HL-60 (cell line): ENCODE results near the gene DHX34.

Source experiments
- GABPA ChIP-seq: IDR thresholded peaks from 2 replicates; pipeline ENCODE4 v1.6.1; 2012; ENCODE audit warnings: low read depth
- POLR2AphosphoS5 ChIP-seq: IDR thresholded peaks from 2 replicates; pipeline ENCODE4 v1.6.1; 2012; ENCODE audit warnings: low read depth
- SPI1 ChIP-seq: IDR thresholded peaks from 2 replicates; pipeline ENCODE4 v1.6.1; 2012; ENCODE audit warnings: low read depth, mild to moderate bottlenecking, borderline replicate concordance
- TF ChIP-seq, protein P1 (sequence below): IDR thresholded peaks from one replicate; pipeline ENCODE4 v1.5.1; 2011; ENCODE audit warnings: low read length, control low read depth, inconsistent platforms; ENCODE audit not compliant: insufficient read depth
- TF ChIP-seq, protein P2 (sequence below): IDR thresholded peaks from 2 replicates; pipeline ENCODE4 v1.6.1; 2012; ENCODE audit warnings: low read depth; ENCODE audit not compliant: insufficient replicate concordance

DNA sequence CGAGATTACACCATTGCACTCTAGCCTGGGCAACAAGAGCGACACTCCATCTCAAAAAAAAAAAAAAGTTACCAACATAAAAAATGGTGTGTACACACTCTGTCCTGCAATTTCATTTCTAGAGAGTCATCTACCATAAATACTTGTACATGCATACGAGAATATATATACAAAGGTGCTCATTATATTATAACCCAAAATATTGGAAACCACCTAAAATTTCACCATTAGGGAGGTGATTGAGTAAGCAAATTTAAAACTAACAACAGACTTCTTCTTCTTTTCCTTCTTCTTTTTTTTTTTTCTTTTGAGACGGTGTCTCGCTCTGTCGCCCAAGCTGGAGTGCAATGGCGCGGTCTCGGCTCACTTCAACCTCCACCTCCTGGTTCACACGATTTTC, 46.9 kb upstream of the DHX34 start:
- TF ChIP-seq, protein P1, sequence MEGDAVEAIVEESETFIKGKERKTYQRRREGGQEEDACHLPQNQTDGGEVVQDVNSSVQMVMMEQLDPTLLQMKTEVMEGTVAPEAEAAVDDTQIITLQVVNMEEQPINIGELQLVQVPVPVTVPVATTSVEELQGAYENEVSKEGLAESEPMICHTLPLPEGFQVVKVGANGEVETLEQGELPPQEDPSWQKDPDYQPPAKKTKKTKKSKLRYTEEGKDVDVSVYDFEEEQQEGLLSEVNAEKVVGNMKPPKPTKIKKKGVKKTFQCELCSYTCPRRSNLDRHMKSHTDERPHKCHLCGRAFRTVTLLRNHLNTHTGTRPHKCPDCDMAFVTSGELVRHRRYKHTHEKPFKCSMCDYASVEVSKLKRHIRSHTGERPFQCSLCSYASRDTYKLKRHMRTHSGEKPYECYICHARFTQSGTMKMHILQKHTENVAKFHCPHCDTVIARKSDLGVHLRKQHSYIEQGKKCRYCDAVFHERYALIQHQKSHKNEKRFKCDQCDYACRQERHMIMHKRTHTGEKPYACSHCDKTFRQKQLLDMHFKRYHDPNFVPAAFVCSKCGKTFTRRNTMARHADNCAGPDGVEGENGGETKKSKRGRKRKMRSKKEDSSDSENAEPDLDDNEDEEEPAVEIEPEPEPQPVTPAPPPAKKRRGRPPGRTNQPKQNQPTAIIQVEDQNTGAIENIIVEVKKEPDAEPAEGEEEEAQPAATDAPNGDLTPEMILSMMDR: no peak
- TF ChIP-seq GABPA (no peak), POLR2AphosphoS5 (no peak), SPI1 (no peak)
- TF ChIP-seq, protein P2, sequence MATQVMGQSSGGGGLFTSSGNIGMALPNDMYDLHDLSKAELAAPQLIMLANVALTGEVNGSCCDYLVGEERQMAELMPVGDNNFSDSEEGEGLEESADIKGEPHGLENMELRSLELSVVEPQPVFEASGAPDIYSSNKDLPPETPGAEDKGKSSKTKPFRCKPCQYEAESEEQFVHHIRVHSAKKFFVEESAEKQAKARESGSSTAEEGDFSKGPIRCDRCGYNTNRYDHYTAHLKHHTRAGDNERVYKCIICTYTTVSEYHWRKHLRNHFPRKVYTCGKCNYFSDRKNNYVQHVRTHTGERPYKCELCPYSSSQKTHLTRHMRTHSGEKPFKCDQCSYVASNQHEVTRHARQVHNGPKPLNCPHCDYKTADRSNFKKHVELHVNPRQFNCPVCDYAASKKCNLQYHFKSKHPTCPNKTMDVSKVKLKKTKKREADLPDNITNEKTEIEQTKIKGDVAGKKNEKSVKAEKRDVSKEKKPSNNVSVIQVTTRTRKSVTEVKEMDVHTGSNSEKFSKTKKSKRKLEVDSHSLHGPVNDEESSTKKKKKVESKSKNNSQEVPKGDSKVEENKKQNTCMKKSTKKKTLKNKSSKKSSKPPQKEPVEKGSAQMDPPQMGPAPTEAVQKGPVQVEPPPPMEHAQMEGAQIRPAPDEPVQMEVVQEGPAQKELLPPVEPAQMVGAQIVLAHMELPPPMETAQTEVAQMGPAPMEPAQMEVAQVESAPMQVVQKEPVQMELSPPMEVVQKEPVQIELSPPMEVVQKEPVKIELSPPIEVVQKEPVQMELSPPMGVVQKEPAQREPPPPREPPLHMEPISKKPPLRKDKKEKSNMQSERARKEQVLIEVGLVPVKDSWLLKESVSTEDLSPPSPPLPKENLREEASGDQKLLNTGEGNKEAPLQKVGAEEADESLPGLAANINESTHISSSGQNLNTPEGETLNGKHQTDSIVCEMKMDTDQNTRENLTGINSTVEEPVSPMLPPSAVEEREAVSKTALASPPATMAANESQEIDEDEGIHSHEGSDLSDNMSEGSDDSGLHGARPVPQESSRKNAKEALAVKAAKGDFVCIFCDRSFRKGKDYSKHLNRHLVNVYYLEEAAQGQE: no peak
